ENCODE data around the gene CXCL13.

DNA sequence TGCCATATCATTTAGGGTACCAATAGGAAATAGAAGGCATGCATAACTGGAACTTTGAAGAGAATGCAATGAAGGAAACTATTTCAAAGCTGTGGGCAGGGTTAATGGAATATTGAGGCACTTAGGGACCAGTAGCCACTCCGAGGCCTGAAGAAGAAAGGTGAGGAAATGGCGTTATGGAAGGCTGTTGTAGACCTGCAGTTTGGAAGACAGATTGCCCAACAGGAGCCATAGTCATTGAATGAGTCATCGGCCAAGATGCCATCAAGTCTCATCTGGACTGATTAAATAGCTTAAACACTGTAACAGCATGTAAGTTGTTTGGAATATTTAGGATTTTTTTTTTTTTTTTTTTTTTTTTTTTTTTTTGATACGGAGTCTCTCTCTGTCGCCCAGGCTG lies 11.6 kb downstream of the CXCL13 start:
- TF ChIP-seq, protein P1, sequence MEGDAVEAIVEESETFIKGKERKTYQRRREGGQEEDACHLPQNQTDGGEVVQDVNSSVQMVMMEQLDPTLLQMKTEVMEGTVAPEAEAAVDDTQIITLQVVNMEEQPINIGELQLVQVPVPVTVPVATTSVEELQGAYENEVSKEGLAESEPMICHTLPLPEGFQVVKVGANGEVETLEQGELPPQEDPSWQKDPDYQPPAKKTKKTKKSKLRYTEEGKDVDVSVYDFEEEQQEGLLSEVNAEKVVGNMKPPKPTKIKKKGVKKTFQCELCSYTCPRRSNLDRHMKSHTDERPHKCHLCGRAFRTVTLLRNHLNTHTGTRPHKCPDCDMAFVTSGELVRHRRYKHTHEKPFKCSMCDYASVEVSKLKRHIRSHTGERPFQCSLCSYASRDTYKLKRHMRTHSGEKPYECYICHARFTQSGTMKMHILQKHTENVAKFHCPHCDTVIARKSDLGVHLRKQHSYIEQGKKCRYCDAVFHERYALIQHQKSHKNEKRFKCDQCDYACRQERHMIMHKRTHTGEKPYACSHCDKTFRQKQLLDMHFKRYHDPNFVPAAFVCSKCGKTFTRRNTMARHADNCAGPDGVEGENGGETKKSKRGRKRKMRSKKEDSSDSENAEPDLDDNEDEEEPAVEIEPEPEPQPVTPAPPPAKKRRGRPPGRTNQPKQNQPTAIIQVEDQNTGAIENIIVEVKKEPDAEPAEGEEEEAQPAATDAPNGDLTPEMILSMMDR (IDR thresholded peaks at IDR 0.05), result no peak
- no peak for TF ChIP-seq E2F4 (CRISPR knock-in tag; IDR thresholded peaks at IDR 0.05; ENCODE audit: borderline replicate concordance, low read depth)
- no peak for TF ChIP-seq GABPB1 (CRISPR knock-in tag; IDR thresholded peaks at IDR 0.05)
- TF ChIP-seq, protein P2, sequence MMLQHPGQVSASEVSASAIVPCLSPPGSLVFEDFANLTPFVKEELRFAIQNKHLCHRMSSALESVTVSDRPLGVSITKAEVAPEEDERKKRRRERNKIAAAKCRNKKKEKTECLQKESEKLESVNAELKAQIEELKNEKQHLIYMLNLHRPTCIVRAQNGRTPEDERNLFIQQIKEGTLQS (CRISPR knock-in tag; conservative IDR thresholded peaks at IDR 0.05), result no peak
- no peak for TF ChIP-seq SMAD3 (CRISPR knock-in tag; IDR thresholded peaks at IDR 0.05; ENCODE audit: borderline replicate concordance)
- no peak for TF ChIP-seq IRF2 (CRISPR knock-in tag; IDR thresholded peaks at IDR 0.05; ENCODE audit: borderline replicate concordance, low read depth)
- TF ChIP-seq HMGXB4 (CRISPR knock-in tag; IDR thresholded peaks at IDR 0.05), result no peak
- no peak for TF ChIP-seq NR2C2 (CRISPR knock-in tag; IDR thresholded peaks at IDR 0.05)
- no peak for TF ChIP-seq ZNF121 (CRISPR knock-in tag; IDR thresholded peaks at IDR 0.05)
- no peak for TF ChIP-seq CREB1 (CRISPR knock-in tag; IDR thresholded peaks at IDR 0.05)
